Naive B cell (primary cell): ENCODE measurements around the gene DNAH5. TPM values are rescaled to one million over a fixed set of nuclear protein-coding genes. Genes with fewer than 3 reads are reported as not detected.

Experiments used
- ATAC-seq, 2 donors: fragments of 150-1000 bp; cut with Tn5 transposase; 2 replicates each; pipeline ENCODE4 v1.10.0; 2021; ENCODE audit warnings: low read depth in 2 of 2, mild to moderate bottlenecking in 2 of 2, moderate library complexity in 2 of 2
- DNase-seq: peaks from one replicate; pipeline ENCODE4 v3.0.0; 2022
- H3K27ac Mint-ChIP-seq, 6 donors: one replicate each; pipeline ENCODE4 v1.8.0; 2020 to 2022; ENCODE audit warnings: mild to moderate bottlenecking in 6 of 6, mixed read lengths in 6 of 6, moderate library complexity in 5 of 6, inconsistent platforms in 2 of 6
- H3K27me3 Mint-ChIP-seq, 3 donors: one replicate each; pipeline ENCODE4 v1.8.0; 2021 to 2022; ENCODE audit warnings: mixed read lengths in 3 of 3, mild to moderate bottlenecking in 1 of 3
- H3K36me3 Mint-ChIP-seq, 2 donors: one replicate each; pipeline ENCODE4 v1.8.0; 2020 to 2022; ENCODE audit warnings: mixed read lengths in 2 of 2, inconsistent platforms in 1 of 2, mild to moderate bottlenecking in 1 of 2
- H3K4me1 Mint-ChIP-seq, 3 donors: one replicate each; pipeline ENCODE4 v1.8.0; 2020 to 2022; ENCODE audit warnings: mixed read lengths in 3 of 3, inconsistent platforms in 1 of 3, mild to moderate bottlenecking in 1 of 3, moderate library complexity in 1 of 3
- H3K4me3 Mint-ChIP-seq, 8 donors: one replicate each; pipeline ENCODE4 v1.8.0; 2020 to 2022; ENCODE audit warnings: mild to moderate bottlenecking in 8 of 8, mixed read lengths in 8 of 8, moderate library complexity in 8 of 8, inconsistent platforms in 2 of 8
- H3K9me3 Mint-ChIP-seq, 7 donors: one replicate each; pipeline ENCODE4 v1.8.0; 2020 to 2022; ENCODE audit warnings: mixed read lengths in 7 of 7, mild to moderate bottlenecking in 5 of 7, inconsistent platforms in 2 of 7, moderate library complexity in 1 of 7
- polyA plus RNA-seq, 6 donors: library from polyadenylated mRNA; unstranded; fragments of 300-500 nt; fragmentation: Illumina TruSeq; gene quantifications; one replicate each; pipeline ENCODE4 v1.2.3, GENCODE V29; 2021; ENCODE audit warnings: low read depth in 6 of 6

DNAH5 gene
- polyA plus RNA-seq, 6 donors from 2014 or later = not detected

DNA sequence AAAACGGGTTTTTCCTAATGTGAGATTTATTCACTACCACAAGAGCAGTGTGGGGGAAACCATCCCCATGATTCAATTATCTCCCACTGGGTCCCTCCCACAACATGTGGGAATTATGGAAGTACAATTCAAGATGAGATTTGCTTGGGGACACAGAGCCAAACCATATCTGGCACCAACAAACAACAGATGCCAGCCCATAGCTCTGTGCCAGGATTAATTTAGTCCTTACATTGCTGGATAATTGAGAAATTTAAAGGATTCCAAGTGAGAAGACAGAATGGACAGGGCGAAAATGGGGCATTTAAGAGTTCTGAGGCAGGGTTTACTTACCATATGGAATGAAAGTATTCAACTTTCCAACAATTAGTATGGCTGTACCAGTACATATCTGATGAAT, 30.8 kb upstream of the DNAH5 start:
- Mint-ChIP-seq H3K36me3 (no peaks in the 10 kb centered on the region), H3K27me3 (peaks cover 34 to 62% (median 51%) of the 10 kb centered on the region in 3 donors), H3K27ac (no peak overlapping the region), H3K9me3 (no peaks in the 10 kb centered on the region), H3K4me1 (no peaks in the 10 kb centered on the region), H3K4me3 (no peak overlapping the region)
- ATAC-seq = no peak
- no peak for DNase-seq

DNA sequence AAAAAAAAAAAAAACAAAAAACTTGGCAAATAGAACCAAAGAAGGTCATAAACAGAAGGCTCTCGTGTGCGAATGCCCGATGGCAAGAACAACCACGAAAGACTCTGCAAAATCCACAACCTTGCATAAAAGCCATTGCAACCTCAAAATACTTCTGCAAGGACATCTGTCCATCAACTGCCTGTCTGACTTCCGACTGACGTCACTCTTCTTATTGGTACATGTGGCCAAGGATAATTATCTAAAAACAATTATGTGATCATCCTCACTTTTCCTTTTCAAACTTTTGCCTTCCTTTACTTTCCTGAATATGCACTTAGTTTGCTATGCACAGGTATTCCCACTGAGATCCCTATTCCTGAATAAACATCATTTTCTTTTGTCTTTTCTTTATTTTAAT, 29.2 kb upstream of the DNAH5 start:
- Mint-ChIP-seq H3K9me3 (no peaks in the 10 kb centered on the region), H3K36me3 (no peaks in the 10 kb centered on the region), H3K27me3 (peaks cover 32 to 62% (median 53%) of the 10 kb centered on the region in 3 donors), H3K27ac (no peak overlapping the region), H3K4me1 (no peaks in the 10 kb centered on the region), H3K4me3 (no peak overlapping the region)
- DNase-seq (no peak), ATAC-seq (no peak)

DNA sequence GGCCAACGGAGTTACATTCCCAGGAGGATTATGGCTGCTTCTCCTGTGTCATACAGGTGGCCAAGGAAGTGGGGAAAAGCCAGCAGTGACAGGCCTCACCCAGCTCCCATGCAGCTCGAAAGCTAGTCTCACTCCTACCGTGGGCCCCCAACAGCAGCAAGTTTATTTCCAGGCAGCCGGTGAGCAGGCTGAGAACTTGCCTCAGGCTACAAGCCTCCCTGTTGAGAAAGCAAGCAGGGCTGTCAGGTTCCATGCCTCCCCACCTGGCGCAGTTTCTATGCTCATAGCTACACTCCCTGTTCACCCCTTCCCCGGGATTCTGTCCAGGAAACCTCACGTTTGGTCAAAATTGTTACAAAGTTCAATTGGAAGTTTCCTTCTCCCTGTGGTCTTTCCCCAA, 27.5 kb upstream of the DNAH5 start:
- Mint-ChIP-seq H3K4me3 (no peak overlapping the region), H3K9me3 (peaks cover 0 to 4% (median 0%) of the 10 kb centered on the region in 7 donors), H3K36me3 (no peaks in the 10 kb centered on the region), H3K27ac (no peak overlapping the region), H3K27me3 (peaks cover 35 to 53% (median 46%) of the 10 kb centered on the region in 3 donors), H3K4me1 (no peaks in the 10 kb centered on the region)
- no peak for DNase-seq
- ATAC-seq = no peak

DNA sequence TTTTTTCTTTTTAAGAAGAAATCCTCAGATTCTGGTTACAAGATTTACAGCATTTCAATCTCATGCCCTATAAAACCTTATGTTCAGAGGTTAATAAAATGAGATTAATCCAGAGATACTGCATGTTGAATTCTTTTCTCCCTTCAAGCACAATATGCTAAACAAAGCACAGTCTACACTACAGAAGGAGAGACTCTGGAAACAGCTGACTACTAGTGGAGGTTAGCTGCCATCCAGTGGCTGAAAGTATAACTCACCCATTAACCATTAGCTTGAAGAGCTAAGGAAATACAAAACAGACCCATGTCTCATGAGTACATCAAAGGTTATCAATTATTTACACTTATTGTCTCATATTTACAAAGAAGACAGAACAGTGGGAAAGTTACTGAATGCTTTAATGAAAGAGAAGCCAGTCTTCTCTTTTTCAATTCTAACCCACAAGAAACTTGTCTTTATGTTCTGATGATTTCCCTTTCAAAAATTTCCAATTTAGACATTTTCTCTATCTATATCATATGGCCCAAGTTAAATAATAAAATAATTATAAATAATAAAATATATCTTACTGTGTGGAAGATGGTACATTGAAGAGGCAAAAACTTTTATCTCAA, 12.7 kb upstream of the DNAH5 start:
- no peak overlapping the region for H3K4me3 Mint-ChIP-seq
- DNase-seq (no peak), ATAC-seq (no peak)
- H3K27me3 Mint-ChIP-seq = peaks cover 4 to 15% (median 7%) of the 10 kb centered on the region in 3 donors
- peak overlapping the region in 1 of 6 donors; percentile 21 for H3K27ac Mint-ChIP-seq
- peaks cover 0 to 7% of the 10 kb centered on the region in 2 donors for H3K36me3 Mint-ChIP-seq
- peaks cover 0 to 3% (median 0%) of the 10 kb centered on the region in 3 donors for H3K4me1 Mint-ChIP-seq
- peaks cover 0 to 9% (median 6%) of the 10 kb centered on the region in 7 donors for H3K9me3 Mint-ChIP-seq

DNA sequence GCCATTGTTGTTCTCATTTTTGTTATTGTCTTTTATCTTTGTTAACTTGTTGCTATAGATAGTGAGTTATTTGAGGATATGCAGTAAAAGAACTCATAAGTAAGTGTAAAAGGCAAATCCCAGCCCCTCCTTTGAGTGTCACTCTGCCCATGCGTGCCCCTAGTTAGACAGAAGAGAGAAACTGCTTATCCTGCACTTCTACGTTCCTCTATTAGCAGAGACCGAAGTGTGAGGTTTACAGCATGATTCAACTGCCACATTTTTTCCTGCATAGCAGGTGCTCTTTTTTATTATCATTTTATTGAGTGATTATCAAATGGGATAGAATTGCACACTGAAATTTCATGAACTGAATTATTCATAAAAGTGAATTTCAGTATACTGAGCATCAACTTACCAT, 12.0 kb upstream of the DNAH5 start:
- Mint-ChIP-seq H3K36me3 (peaks cover 0 to 7% of the 10 kb centered on the region in 2 donors), H3K4me3 (no peak overlapping the region), H3K27ac (no peak overlapping the region), H3K27me3 (peaks cover 7 to 15% (median 8%) of the 10 kb centered on the region in 3 donors), H3K4me1 (peaks cover 0 to 3% (median 0%) of the 10 kb centered on the region in 3 donors), H3K9me3 (peaks cover 0 to 9% (median 6%) of the 10 kb centered on the region in 7 donors)
- DNase-seq (no peak), ATAC-seq (no peak)

DNA sequence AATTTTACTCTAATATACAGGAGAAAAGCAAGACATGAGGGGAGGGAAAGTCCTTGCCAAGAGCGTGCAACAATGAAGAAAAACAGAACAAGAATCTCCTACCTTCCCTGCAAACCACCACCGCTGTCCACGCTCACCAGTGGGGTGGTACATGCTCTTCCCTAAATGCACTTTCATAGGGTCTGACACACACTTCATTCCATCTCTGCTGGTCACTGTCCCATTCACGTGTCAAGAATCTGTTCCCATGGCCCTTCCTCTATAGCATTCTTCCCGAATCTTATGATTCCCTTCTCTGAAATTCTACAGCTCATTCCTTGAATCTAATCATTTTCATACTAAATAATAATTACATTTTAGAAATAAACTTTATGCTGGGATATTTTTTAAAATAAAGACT, 11.4 kb upstream of the DNAH5 start:
- Mint-ChIP-seq H3K9me3 (peaks cover 0 to 9% (median 6%) of the 10 kb centered on the region in 7 donors), H3K27ac (no peak overlapping the region), H3K4me1 (peaks cover 0 to 3% (median 0%) of the 10 kb centered on the region in 3 donors), H3K36me3 (peaks cover 0 to 7% of the 10 kb centered on the region in 2 donors), H3K4me3 (no peak overlapping the region), H3K27me3 (peaks cover 7 to 16% (median 9%) of the 10 kb centered on the region in 3 donors)
- no peak for DNase-seq
- no peak for ATAC-seq

DNA sequence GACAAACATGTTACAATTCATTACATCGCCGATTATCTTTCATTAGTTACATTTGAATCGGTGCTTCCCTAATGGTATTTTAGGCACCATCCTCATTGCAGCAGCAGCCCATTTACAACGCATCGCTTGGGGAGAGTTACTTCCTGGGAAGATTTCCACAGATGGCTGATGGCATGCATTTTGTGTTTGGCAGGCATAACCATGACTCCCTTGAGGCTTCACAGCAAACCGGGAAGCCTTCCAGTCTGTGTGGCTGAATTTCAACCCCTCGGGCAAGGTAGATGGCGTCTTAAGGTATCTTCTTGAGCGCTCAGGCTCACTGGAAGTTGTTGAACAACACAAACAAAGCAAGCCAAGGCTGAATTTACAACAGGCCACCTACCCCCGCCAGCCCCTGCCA, 1.6 kb upstream of the DNAH5 start:
- Mint-ChIP-seq H3K27me3 (peaks cover 18 to 32% (median 31%) of the 10 kb centered on the region in 3 donors), H3K4me3 (no peak overlapping the region), H3K9me3 (no peaks in the 10 kb centered on the region), H3K36me3 (no peaks in the 10 kb centered on the region), H3K27ac (no peak overlapping the region), H3K4me1 (no peaks in the 10 kb centered on the region)
- DNase-seq (no peak), ATAC-seq (no peak)

DNA sequence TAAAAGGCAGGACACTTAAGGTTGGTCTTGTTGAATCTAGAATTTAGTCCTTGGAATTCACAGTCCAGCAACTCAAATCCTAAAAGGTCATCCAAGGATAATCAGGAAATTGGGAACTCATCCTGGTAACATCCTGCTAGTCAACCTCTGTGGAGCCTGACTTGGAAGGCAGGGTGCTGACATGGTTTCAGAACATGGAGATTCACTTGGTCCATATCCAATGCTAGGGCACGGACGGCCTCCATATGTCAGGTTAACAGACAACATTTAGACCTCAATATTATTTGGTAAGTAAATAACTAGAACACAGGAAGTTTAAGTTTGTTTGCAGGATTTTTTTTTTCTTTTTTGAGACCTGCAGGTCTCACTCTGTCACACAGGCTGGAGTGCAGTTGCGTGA, 783 bp upstream of the DNAH5 start:
- Mint-ChIP-seq H3K36me3 (no peaks in the 10 kb centered on the region), H3K4me3 (no peak overlapping the region), H3K27me3 (peaks cover 20 to 27% (median 26%) of the 10 kb centered on the region in 3 donors), H3K27ac (no peak overlapping the region), H3K4me1 (no peaks in the 10 kb centered on the region), H3K9me3 (no peaks in the 10 kb centered on the region)
- ATAC-seq (no peak), DNase-seq (no peak)

DNA sequence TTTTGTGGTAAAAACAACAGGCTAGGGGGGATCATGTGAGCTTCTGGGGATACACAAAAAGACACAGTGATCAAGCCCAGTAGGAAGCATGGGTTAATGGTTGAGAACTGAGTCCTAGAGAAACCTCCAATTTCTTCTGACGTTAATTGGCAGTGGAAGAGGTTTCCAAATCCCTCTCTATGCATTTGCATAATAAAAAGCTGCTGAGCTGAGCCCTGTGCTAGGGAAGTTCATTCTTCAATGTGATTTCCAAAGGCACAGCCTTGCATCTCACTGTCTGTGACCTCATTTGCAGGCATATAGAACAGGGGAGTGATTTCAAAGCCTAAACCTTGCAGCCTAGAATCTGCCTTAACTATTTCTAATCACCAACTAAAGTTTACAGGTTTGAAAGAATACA, 812 bp downstream of the DNAH5 start:
- Mint-ChIP-seq H3K27ac (no peak overlapping the region), H3K4me3 (no peak overlapping the region), H3K4me1 (no peaks in the 10 kb centered on the region), H3K36me3 (no peaks in the 10 kb centered on the region), H3K9me3 (peaks cover 0 to 2% (median 0%) of the 10 kb centered on the region in 7 donors), H3K27me3 (peaks cover 29 to 34% (median 31%) of the 10 kb centered on the region in 3 donors)
- ATAC-seq = no peak
- DNase-seq = no peak

DNA sequence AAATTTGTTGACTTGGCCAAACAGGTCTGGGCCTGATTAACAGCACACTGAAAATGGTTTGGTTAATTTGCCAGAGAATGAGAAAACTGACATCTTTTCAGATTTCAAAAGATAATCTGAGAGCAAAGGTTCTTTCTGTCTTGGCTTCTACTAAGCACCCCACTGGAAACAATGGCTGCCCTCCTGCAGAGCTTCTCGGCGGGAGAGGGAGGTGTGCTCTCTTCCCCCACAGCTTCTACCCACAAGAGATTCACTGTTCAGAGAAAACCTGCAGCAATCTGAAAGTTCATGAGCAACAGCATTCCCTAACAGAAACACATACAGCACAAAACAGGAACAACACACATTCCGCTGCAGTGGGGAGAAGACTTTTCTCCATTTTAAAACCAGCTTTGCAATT, 3.0 kb downstream of the DNAH5 start:
- DNase-seq (no peak), ATAC-seq (no peak)
- Mint-ChIP-seq H3K9me3 (peaks cover 0 to 2% (median 0%) of the 10 kb centered on the region in 7 donors), H3K36me3 (no peaks in the 10 kb centered on the region), H3K4me3 (no peak overlapping the region), H3K27me3 (peaks cover 21 to 23% (median 22%) of the 10 kb centered on the region in 3 donors), H3K27ac (peak overlapping the region in 1 of 6 donors; percentile 29), H3K4me1 (no peaks in the 10 kb centered on the region)

DNA sequence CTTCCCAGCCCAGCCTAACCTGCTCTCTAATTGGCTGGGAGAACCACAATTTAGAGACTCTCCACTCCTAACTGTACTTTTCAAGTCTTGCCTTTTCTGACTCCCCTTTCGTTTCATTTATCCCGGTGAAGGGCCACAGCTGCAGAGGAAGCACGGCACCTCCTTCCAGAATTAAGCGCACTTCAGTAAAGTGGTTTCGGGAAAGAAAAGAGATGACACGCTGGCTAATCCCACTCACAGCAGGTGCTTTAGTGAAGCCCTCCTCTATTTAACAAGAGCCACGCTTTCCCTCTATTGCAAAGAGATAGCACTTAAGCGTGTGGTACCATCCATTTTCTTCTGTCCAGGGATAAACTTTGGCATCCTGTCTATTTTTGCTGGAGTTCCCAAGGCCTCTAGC, 4.8 kb downstream of the DNAH5 start:
- H3K27ac Mint-ChIP-seq = no peak overlapping the region

DNA sequence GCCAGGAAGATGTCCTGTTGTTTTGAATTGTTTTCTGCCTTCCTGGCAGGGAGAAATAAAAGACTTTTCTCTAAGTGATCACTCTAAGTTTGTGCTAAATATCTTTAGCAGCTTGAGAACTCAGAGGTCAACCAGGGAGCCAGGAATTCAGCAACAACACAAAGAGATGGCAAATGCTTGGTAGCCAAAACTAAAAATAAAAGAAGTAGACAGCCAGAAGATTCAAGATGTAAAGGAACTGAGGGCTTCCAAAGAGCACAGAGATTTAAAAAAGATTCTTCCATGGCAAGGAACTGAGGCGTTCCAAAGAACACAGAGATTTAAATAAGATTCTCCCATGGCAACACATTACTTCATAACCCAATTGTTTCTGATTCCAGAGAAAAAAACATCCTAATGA, 9.6 kb downstream of the DNAH5 start:
- Mint-ChIP-seq H3K36me3 (peaks cover 5 to 8% of the 10 kb centered on the region in 2 donors), H3K27ac (no peak overlapping the region), H3K9me3 (peaks cover 0 to 31% (median 8%) of the 10 kb centered on the region in 7 donors), H3K27me3 (peaks cover 4 to 9% (median 7%) of the 10 kb centered on the region in 3 donors), H3K4me1 (no peaks in the 10 kb centered on the region), H3K4me3 (no peak overlapping the region)
- no peak for ATAC-seq
- DNase-seq = no peak

More for the DNA sequence above, 4.8 kb downstream of the DNAH5 start:
- H3K9me3 Mint-ChIP-seq = peaks cover 0 to 9% (median 0%) of the 10 kb centered on the region in 7 donors
- peaks cover 21 to 22% (median 22%) of the 10 kb centered on the region in 3 donors for H3K27me3 Mint-ChIP-seq
- H3K4me3 Mint-ChIP-seq = peak overlapping the region in 1 of 8 donors; percentile 44
- H3K36me3 Mint-ChIP-seq = no peaks in the 10 kb centered on the region
- H3K4me1 Mint-ChIP-seq = no peaks in the 10 kb centered on the region
- ATAC-seq = no peak
- DNase-seq = no peak

DNA sequence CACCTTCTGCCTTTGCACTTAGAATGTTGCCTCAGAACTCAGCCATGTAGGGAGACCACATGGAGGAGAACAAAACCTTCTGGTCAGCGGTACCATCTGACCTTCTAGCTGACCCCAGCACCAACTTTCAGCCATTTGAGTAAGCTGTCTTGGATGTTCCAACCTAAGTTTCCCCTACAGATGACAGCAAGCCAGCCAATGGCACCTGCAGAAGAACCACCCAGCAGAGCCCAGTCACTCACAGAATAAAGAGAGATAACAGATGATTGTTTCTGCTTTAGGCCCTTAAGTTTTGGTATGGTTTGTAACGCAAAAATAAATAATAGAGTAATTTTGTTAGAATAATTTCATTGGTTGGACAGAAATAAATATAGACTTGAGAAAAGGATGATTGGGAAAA, 10.4 kb downstream of the DNAH5 start:
- no peaks in the 10 kb centered on the region for H3K4me1 Mint-ChIP-seq
- H3K27ac Mint-ChIP-seq = no peak overlapping the region
- ATAC-seq (no peak), DNase-seq (no peak)
- peaks cover 0 to 1% (median 0%) of the 10 kb centered on the region in 3 donors for H3K27me3 Mint-ChIP-seq
- peaks cover 5 to 8% of the 10 kb centered on the region in 2 donors for H3K36me3 Mint-ChIP-seq
- H3K9me3 Mint-ChIP-seq = peaks cover 0 to 31% (median 8%) of the 10 kb centered on the region in 7 donors
- no peak overlapping the region for H3K4me3 Mint-ChIP-seq

DNA sequence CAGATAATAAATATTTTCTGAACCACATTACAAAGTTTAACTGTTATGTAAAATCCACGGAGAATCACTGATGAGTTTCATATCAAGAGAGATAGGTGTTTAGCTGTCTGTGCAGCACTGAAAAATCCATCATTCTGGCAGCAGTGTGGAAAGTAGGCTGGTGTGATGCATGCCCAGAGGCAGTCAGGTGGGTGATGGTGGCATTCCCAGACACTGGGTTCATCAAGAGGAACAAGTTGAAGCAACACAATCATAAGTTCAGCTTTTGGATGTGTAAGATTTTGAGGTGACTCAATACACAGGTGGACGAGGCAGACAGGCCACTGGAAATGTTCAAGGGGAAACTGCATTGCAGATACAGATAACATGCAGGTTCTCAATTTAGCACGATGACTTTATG, 11.9 kb downstream of the DNAH5 start:
- no peak overlapping the region for H3K27ac Mint-ChIP-seq
- H3K9me3 Mint-ChIP-seq = peaks cover 0 to 31% (median 8%) of the 10 kb centered on the region in 7 donors
- H3K36me3 Mint-ChIP-seq = peaks cover 5 to 8% of the 10 kb centered on the region in 2 donors
- ATAC-seq = no peak
- H3K27me3 Mint-ChIP-seq = no peaks in the 10 kb centered on the region
- DNase-seq = no peak
- no peaks in the 10 kb centered on the region for H3K4me1 Mint-ChIP-seq
- no peak overlapping the region for H3K4me3 Mint-ChIP-seq
